Natural killer cell treated with Interleukin-12 subunit alpha and Interleukin-12 subunit beta and Interleukin-15 and Interleukin-18, amount 100 ng/mL, for 72 hours (primary cell): Measurements from ENCODE around the gene TBX6. TPM values are rescaled to one million over a fixed set of nuclear protein-coding genes. Genes with fewer than 3 reads are reported as not detected.
"Not testable (repeated sequence)": the region's sequence is repeated elsewhere in the genome, so short reads cannot be mapped to it uniquely, and the experiment has no call there.

Experiments used
- ATAC-seq, 2 donors: fragments of 150-1000 bp; cut with Tn5 transposase in 1 of 2; sonication (Bioruptor Pico), chemical (Tn5 transposase) in 1 of 2; 2 replicates each; pipeline ENCODE4 v1.10.0; 2021
- DNase-seq: peaks from one replicate; pipeline ENCODE4 v3.0.0; 2022; ENCODE audit warnings: low spot score
- H3K27ac Mint-ChIP-seq, 2 donors: 1 replicate in 1 of 2; 2 replicates in 1 of 2; pipeline ENCODE4 v1.8.0; 2022; ENCODE audit warnings: mixed read lengths in 2 of 2, mild to moderate bottlenecking in 1 of 2, moderate library complexity in 1 of 2
- H3K27me3 Mint-ChIP-seq, 2 donors: 1 replicate in 1 of 2; 2 replicates in 1 of 2; pipeline ENCODE4 v1.8.0; 2022; ENCODE audit warnings: mixed read lengths in 2 of 2
- H3K36me3 Mint-ChIP-seq: one replicate; pipeline ENCODE4 v1.8.0; 2022; ENCODE audit warnings: mixed read lengths
- H3K4me1 Mint-ChIP-seq, 2 donors: 1 replicate in 1 of 2; 2 replicates in 1 of 2; pipeline ENCODE4 v1.8.0; 2022; ENCODE audit warnings: low read depth in 2 of 2, mixed read lengths in 2 of 2, mild to moderate bottlenecking in 1 of 2
- H3K4me3 Mint-ChIP-seq: one replicate; pipeline ENCODE4 v1.8.0; 2022; ENCODE audit warnings: mixed read lengths
- H3K9me3 Mint-ChIP-seq: 2 replicates; pipeline ENCODE4 v1.8.0; 2022; ENCODE audit warnings: mixed read lengths
- total RNA-seq, 2 donors: library from RNA; stranded (reverse); gene quantifications; one replicate each; pipeline ENCODE4 v1.2.3, GENCODE V29; 2022

The TBX6 gene
- total RNA-seq, 2 donors from 2014 or later: 0.29 to 0.78 TPM

- no peaks in the 10 kb centered on the region for H3K27me3 Mint-ChIP-seq
- no peaks in the 10 kb centered on the region for H3K9me3 Mint-ChIP-seq
- H3K4me3 Mint-ChIP-seq: no peak overlapping the region
- ATAC-seq (no peak), DNase-seq (no peak)
- H3K36me3 Mint-ChIP-seq: no peaks in the 10 kb centered on the region
- peaks cover 10% of the 10 kb centered on the region in 2 donors for H3K4me1 Mint-ChIP-seq
- no peak overlapping the region for H3K27ac Mint-ChIP-seq
Measured at GRCh38 chr16:30060836-30061554, 30.7 kb downstream of the TBX6 start.

GRCh38 chr16:30060346-30060745 is 31.4 kb downstream of the TBX6 start:
- peaks cover 10% of the 10 kb centered on the region in 2 donors for H3K4me1 Mint-ChIP-seq
- H3K27me3 Mint-ChIP-seq: no peaks in the 10 kb centered on the region
- no peaks in the 10 kb centered on the region for H3K36me3 Mint-ChIP-seq
- H3K4me3 Mint-ChIP-seq: no peak overlapping the region
- no peak overlapping the region for H3K27ac Mint-ChIP-seq
- H3K9me3 Mint-ChIP-seq: no peaks in the 10 kb centered on the region
- ATAC-seq (no peak), DNase-seq (no peak)

DNA sequence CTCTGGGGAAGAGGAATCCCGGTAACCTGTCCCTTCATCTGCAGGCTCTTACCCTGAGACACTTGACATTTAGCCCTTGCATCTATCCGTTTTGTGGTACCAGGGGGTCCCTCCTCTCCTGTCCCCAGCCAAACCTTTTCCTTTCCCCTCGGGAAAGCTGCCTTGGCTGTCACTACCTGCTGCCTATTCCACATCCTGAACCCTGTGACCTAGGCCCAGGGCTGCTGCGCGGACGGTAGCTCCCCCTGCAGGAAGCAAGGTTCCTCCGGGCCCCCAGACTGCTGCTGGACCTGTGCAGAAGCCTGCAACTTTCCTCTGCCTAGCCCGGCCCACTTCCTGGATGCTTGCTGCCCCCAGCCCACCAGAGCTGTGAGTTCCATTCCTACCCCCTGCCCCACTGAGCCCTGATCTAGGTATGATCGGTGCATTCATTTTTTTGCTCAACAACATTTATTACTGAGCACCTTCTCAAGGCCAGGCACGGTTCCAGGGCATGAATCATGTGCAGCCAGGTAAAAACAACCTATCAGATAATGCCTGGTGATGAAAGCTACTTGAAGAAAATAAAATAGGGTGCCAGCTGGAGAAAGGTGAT is 36.7 kb downstream of the TBX6 start:
- ATAC-seq (peak; percentile 55 to 65), DNase-seq (no peak)
- peaks cover 13 to 25% of the 10 kb centered on the region in 2 donors for H3K4me1 Mint-ChIP-seq
- no peaks in the 10 kb centered on the region for H3K36me3 Mint-ChIP-seq
- H3K27me3 Mint-ChIP-seq: no peaks in the 10 kb centered on the region
- no peaks in the 10 kb centered on the region for H3K9me3 Mint-ChIP-seq
- H3K4me3 Mint-ChIP-seq: peak overlapping the region; percentile 32
- H3K27ac Mint-ChIP-seq: peak overlapping the region in 1 of 2 donors; percentile 74

GRCh38 chr16:30054451-30054850 is 37.3 kb downstream of the TBX6 start:
- no peak for ATAC-seq
- Mint-ChIP-seq H3K4me1 (peaks cover 13 to 25% of the 10 kb centered on the region in 2 donors), H3K27me3 (no peaks in the 10 kb centered on the region), H3K27ac (no peak overlapping the region), H3K4me3 (peak overlapping the region; percentile 32), H3K36me3 (no peaks in the 10 kb centered on the region), H3K9me3 (no peaks in the 10 kb centered on the region)
- no peak for DNase-seq

- Mint-ChIP-seq H3K9me3 (no peaks in the 10 kb centered on the region), H3K4me1 (peaks cover 13 to 25% of the 10 kb centered on the region in 2 donors), H3K4me3 (peak overlapping the region; percentile 85), H3K27ac (peak overlapping the region; percentile 46 to 71), H3K27me3 (no peaks in the 10 kb centered on the region), H3K36me3 (no peaks in the 10 kb centered on the region)
- ATAC-seq: peak in 1 of 2 donors; percentile 3
- no peak for DNase-seq
Measured at GRCh38 chr16:30053376-30054015, 38.2 kb downstream of the TBX6 start.

- no peaks in the 10 kb centered on the region for H3K36me3 Mint-ChIP-seq
- DNase-seq (peak; percentile 97), ATAC-seq (peak; percentile 90 to 95)
- peak overlapping the region; percentile 71 to 74 for H3K27ac Mint-ChIP-seq
- no peaks in the 10 kb centered on the region for H3K9me3 Mint-ChIP-seq
- peak overlapping the region; percentile 85 for H3K4me3 Mint-ChIP-seq
- H3K4me1 Mint-ChIP-seq: peaks cover 13 to 25% of the 10 kb centered on the region in 2 donors
- H3K27me3 Mint-ChIP-seq: no peaks in the 10 kb centered on the region
Measured at GRCh38 chr16:30052671-30053372, 38.9 kb downstream of the TBX6 start.

DNA sequence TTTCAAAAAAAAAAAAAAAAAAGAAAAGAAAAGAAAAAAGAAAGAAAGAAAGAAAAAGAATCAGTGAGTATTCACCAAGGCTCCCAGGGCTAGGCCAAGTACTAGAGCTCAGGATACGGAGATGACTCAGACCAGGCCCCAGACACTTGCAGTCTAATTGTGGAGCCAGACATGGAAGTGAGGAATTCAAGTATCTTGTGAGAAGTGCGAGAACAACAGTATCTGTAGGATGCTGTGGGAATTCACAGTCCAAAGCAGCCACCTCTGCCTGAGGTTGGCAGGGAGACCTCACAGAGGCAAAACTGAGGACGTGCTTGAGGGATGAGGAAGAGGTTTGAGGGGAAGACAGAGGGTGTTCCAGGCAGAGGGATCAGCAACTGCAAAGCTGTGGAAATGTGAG is 40.2 kb downstream of the TBX6 start:
- Mint-ChIP-seq H3K36me3 (no peaks in the 10 kb centered on the region), H3K27ac (peak overlapping the region; percentile 10 to 73), H3K9me3 (no peaks in the 10 kb centered on the region), H3K4me3 (peak overlapping the region; percentile 88), H3K4me1 (peaks cover 13 to 25% of the 10 kb centered on the region in 2 donors), H3K27me3 (no peaks in the 10 kb centered on the region)
- ATAC-seq (no peak), DNase-seq (no peak)

GRCh38 chr16:30049871-30050270 is 41.9 kb downstream of the TBX6 start:
- no peak for ATAC-seq
- DNase-seq: no peak
- H3K36me3 Mint-ChIP-seq: no peaks in the 10 kb centered on the region

DNA sequence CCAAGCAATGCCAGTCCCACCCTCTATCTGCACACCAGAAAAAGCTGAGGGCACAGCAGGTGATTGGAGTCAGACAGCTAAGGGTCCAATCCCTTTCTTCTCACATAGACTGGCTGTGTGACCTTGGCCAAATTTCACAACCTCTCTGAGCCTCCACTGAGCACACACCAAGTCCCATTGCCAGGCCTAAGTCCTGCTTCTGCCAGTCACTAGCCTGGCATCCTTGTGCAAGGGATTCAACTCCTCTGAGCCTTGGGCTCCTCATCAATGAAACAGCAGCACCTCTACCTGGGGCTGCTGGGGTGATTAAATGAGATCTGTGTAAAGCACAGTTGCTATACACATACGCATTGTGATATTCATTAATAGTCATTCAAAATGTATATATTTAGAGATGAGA is 45.1 kb downstream of the TBX6 start:
- Mint-ChIP-seq H3K4me1 (peaks cover 11 to 15% of the 10 kb centered on the region in 2 donors), H3K36me3 (no peaks in the 10 kb centered on the region), H3K4me3 (no peak overlapping the region), H3K27ac (no peak overlapping the region), H3K9me3 (no peaks in the 10 kb centered on the region), H3K27me3 (no peaks in the 10 kb centered on the region)
- peak in 1 of 2 donors; percentile 43 for ATAC-seq
- DNase-seq: no peak

More at GRCh38 chr16:30049871-30050270, 41.9 kb downstream of the TBX6 start:
- H3K4me3 Mint-ChIP-seq: no peak overlapping the region
- H3K27me3 Mint-ChIP-seq: no peaks in the 10 kb centered on the region
- peaks cover 16 to 29% of the 10 kb centered on the region in 2 donors for H3K4me1 Mint-ChIP-seq
- H3K27ac Mint-ChIP-seq: peak overlapping the region in 1 of 2 donors; percentile 12
- H3K9me3 Mint-ChIP-seq: no peaks in the 10 kb centered on the region

- Mint-ChIP-seq H3K36me3 (no peaks in the 10 kb centered on the region), H3K27ac (no peak overlapping the region), H3K9me3 (no peaks in the 10 kb centered on the region), H3K27me3 (no peaks in the 10 kb centered on the region), H3K4me3 (no peak overlapping the region), H3K4me1 (peaks cover 9 to 13% of the 10 kb centered on the region in 2 donors)
- DNase-seq (no peak), ATAC-seq (peak in 1 of 2 donors; percentile 33)
Measured at GRCh38 chr16:30046178-30046577, 45.5 kb downstream of the TBX6 start.

DNA sequence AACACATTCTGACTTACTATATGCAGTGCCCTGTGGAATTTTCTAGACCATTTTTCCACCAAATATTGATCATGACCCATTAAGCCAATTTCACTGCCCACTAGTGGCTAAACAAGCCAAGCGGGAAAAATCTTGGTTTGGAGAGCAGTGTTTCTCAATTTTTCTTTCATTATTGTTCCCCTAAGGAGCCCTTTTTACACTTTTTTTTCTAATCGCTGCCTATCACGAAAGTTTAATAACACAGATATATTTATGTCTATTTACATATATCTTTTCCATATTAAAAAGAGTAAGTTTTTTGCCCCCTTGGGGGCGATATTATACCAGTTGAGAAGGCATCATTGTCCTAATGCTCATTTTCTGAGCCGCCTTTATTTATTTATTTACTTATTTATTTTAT is 49.9 kb downstream of the TBX6 start:
- peaks cover 6 to 7% of the 10 kb centered on the region in 2 donors for H3K4me1 Mint-ChIP-seq
- ATAC-seq: no peak
- no peaks in the 10 kb centered on the region for H3K36me3 Mint-ChIP-seq
- no peaks in the 10 kb centered on the region for H3K9me3 Mint-ChIP-seq
- no peak for DNase-seq
- H3K27me3 Mint-ChIP-seq: no peaks in the 10 kb centered on the region
- no peak overlapping the region for H3K4me3 Mint-ChIP-seq
- no peak overlapping the region for H3K27ac Mint-ChIP-seq

DNA sequence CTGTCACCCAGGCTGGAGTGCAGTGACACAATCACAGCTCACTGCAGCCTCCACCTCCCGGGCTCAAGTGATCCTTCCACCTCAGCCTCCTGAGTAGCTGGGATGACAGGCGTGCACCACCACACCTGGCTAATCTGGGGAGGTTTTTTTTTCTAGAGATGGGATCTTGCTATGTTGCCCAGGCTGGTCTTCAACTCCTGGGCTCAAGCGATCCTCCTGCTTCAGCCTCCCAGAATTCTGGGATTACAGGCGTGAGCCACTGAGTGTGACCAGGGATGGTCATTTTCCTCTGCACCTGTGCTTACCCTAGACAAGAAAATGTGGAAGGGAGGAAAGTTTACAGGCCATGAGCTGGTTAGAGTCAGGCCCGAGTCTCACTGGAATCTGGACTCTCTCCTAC is 51.0 kb downstream of the TBX6 start:
- DNase-seq, H3K4me1 Mint-ChIP-seq, H3K27me3 Mint-ChIP-seq, H3K4me3 Mint-ChIP-seq, H3K36me3 Mint-ChIP-seq, H3K9me3 Mint-ChIP-seq, H3K27ac Mint-ChIP-seq, ATAC-seq: not testable (repeated sequence)

GRCh38 chr16:30040221-30040620 is 51.5 kb downstream of the TBX6 start:
- H3K4me3 Mint-ChIP-seq: no peak overlapping the region
- DNase-seq (no peak), ATAC-seq (no peak)
- H3K27me3 Mint-ChIP-seq: peaks cover 0 to 3% of the 10 kb centered on the region in 2 donors
- peaks cover 3 to 6% of the 10 kb centered on the region in 2 donors for H3K4me1 Mint-ChIP-seq
- no peaks in the 10 kb centered on the region for H3K9me3 Mint-ChIP-seq
- H3K36me3 Mint-ChIP-seq: no peaks in the 10 kb centered on the region
- no peak overlapping the region for H3K27ac Mint-ChIP-seq
